ENCODE data around the gene ST6GALNAC1.

DNA sequence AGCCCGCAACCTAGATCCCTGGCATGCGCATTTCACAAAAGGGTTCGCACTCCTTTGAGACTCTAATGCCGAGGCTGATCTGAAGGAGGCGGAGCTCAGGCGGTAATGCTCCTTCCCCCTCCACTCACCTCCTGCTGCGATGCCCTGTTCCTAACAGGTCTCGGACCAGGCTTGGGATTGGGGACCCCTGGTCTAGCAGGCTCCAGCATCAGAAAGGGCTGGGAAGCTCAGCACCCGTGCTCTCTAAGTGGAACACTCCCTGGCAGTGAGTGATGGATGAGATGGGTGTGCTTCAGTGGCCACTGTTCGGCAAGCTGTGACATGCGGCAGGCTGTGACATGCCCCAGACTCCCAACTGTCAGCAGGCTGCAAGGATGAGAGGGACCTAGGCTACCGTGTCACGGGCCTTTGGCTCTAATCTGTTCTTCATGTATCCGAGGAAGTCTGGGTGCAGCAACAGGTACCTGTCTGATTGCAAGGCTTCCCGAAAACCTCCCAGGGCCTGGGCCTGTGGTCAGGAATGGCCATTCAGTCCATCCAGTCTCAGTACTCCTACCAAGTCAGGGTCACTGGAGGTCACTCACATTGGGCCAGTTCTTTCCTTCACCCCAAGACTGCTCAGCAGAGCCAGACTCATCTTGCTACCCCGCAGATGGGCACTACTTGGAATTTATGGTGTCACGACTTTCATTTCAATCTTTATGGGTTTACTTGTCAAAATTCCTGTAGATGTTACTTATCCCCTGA, 56.6 kb downstream of the ST6GALNAC1 start:
- TF ChIP-seq POLR2AphosphoS5 (IDR thresholded peaks at IDR 0.05; ENCODE audit: insufficient read depth in 1 of 2, low read depth in 1 of 2) (peak in 1 of 2 donors; percentile 23), POLR2A (IDR thresholded peaks at IDR 0.05) (no peak)
- TF ChIP-seq, protein P1, sequence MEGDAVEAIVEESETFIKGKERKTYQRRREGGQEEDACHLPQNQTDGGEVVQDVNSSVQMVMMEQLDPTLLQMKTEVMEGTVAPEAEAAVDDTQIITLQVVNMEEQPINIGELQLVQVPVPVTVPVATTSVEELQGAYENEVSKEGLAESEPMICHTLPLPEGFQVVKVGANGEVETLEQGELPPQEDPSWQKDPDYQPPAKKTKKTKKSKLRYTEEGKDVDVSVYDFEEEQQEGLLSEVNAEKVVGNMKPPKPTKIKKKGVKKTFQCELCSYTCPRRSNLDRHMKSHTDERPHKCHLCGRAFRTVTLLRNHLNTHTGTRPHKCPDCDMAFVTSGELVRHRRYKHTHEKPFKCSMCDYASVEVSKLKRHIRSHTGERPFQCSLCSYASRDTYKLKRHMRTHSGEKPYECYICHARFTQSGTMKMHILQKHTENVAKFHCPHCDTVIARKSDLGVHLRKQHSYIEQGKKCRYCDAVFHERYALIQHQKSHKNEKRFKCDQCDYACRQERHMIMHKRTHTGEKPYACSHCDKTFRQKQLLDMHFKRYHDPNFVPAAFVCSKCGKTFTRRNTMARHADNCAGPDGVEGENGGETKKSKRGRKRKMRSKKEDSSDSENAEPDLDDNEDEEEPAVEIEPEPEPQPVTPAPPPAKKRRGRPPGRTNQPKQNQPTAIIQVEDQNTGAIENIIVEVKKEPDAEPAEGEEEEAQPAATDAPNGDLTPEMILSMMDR (IDR thresholded peaks at IDR 0.05): no peak

Data from vagina (tissue), 2 donors.